Immature natural killer cell (primary cell): ENCODE data around the gene ARHGEF6. TPM values are rescaled to one million over a fixed set of nuclear protein-coding genes. Genes with fewer than 3 reads are reported as not detected.
A peak's percentile ranks its signal among the peaks of the same experiment; 100 is the strongest.

ENCODE experiments used
- DNase-seq, 3 donors: peaks; one replicate each; pipeline ENCODE4 v3.0.0; 2022; ENCODE audit warnings: mixed read lengths in 1 of 3
- H3K27ac Mint-ChIP-seq, 6 donors: one replicate each; pipeline ENCODE4 v1.8.0; 2020; ENCODE audit warnings: mixed read lengths in 6 of 6, mild to moderate bottlenecking in 5 of 6, inconsistent platforms in 4 of 6, moderate library complexity in 3 of 6
- H3K27me3 Mint-ChIP-seq, 3 donors: one replicate each; pipeline ENCODE4 v1.8.0; 2020 to 2021; ENCODE audit warnings: low read depth in 3 of 3, mild to moderate bottlenecking in 3 of 3, mixed read lengths in 3 of 3, moderate library complexity in 3 of 3, inconsistent platforms in 1 of 3
- H3K36me3 Mint-ChIP-seq, 3 donors: one replicate each; pipeline ENCODE4 v1.8.0; 2020; ENCODE audit warnings: mixed read lengths in 3 of 3, inconsistent platforms in 2 of 3, mild to moderate bottlenecking in 2 of 3
- H3K4me1 Mint-ChIP-seq, 2 donors: one replicate each; pipeline ENCODE4 v1.8.0; 2020; ENCODE audit warnings: inconsistent platforms in 2 of 2, mild to moderate bottlenecking in 2 of 2, mixed read lengths in 2 of 2, moderate library complexity in 1 of 2
- H3K4me3 Mint-ChIP-seq, 5 donors: one replicate each; pipeline ENCODE4 v1.8.0; 2020; ENCODE audit warnings: mild to moderate bottlenecking in 5 of 5, mixed read lengths in 5 of 5, inconsistent platforms in 3 of 5, moderate library complexity in 3 of 5
- H3K9me3 Mint-ChIP-seq, 6 donors: one replicate each; pipeline ENCODE4 v1.8.0; 2020; ENCODE audit warnings: mild to moderate bottlenecking in 6 of 6, mixed read lengths in 6 of 6, inconsistent platforms in 4 of 6, moderate library complexity in 3 of 6
- polyA plus RNA-seq, 3 donors: library from polyadenylated mRNA; unstranded; fragments of 300-500 nt; fragmentation: Illumina TruSeq; gene quantifications; one replicate each; pipeline ENCODE4 v1.2.3, GENCODE V29; 2021

Gene ARHGEF6
- polyA plus RNA-seq, 3 donors from 2014 or later = 48.4 to 62.0 (median 50.5) TPM

- Mint-ChIP-seq H3K4me1 (peaks cover 21 to 36% of the 10 kb centered on the region in 2 donors), H3K9me3 (no peaks in the 10 kb centered on the region), H3K27me3 (peaks cover 0 to 5% (median 3%) of the 10 kb centered on the region in 3 donors), H3K27ac (no peak overlapping the region), H3K36me3 (peaks cover 4 to 22% (median 10%) of the 10 kb centered on the region in 3 donors), H3K4me3 (no peak overlapping the region)
- no peak for DNase-seq
Measured at GRCh38 chrX:136659174-136659573, 121.6 kb downstream of the ARHGEF6 start.

- H3K4me3 Mint-ChIP-seq = no peak overlapping the region
- H3K27ac Mint-ChIP-seq = no peak overlapping the region
- DNase-seq = no peak
- H3K4me1 Mint-ChIP-seq = peaks cover 13 to 28% of the 10 kb centered on the region in 2 donors
- no peaks in the 10 kb centered on the region for H3K9me3 Mint-ChIP-seq
- peaks cover 0 to 16% (median 4%) of the 10 kb centered on the region in 3 donors for H3K36me3 Mint-ChIP-seq
- peaks cover 0 to 5% (median 3%) of the 10 kb centered on the region in 3 donors for H3K27me3 Mint-ChIP-seq
Measured at GRCh38 chrX:136658151-136658550, 122.6 kb downstream of the ARHGEF6 start.

- H3K4me1 Mint-ChIP-seq = peaks cover 0 to 14% of the 10 kb centered on the region in 2 donors
- H3K9me3 Mint-ChIP-seq = no peaks in the 10 kb centered on the region
- H3K27ac Mint-ChIP-seq = no peak overlapping the region
- no peak for DNase-seq
- H3K36me3 Mint-ChIP-seq = peaks cover 0 to 22% (median 4%) of the 10 kb centered on the region in 3 donors
- H3K27me3 Mint-ChIP-seq = peaks cover 0 to 5% (median 3%) of the 10 kb centered on the region in 3 donors
- no peak overlapping the region for H3K4me3 Mint-ChIP-seq
Measured at GRCh38 chrX:136656361-136656964, 124.3 kb downstream of the ARHGEF6 start.

- Mint-ChIP-seq H3K4me1 (peaks cover 0 to 5% of the 10 kb centered on the region in 2 donors), H3K4me3 (no peak overlapping the region), H3K9me3 (no peaks in the 10 kb centered on the region), H3K36me3 (peaks cover 0 to 15% (median 0%) of the 10 kb centered on the region in 3 donors), H3K27ac (no peak overlapping the region), H3K27me3 (peaks cover 0 to 6% (median 3%) of the 10 kb centered on the region in 3 donors)
- DNase-seq = no peak
Measured at GRCh38 chrX:136652822-136653723, 127.7 kb downstream of the ARHGEF6 start.

- Mint-ChIP-seq H3K27ac (no peak overlapping the region), H3K27me3 (peaks cover 0 to 6% (median 0%) of the 10 kb centered on the region in 3 donors), H3K36me3 (peaks cover 0 to 23% (median 0%) of the 10 kb centered on the region in 3 donors), H3K4me1 (peaks cover 0 to 7% of the 10 kb centered on the region in 2 donors), H3K9me3 (no peaks in the 10 kb centered on the region), H3K4me3 (no peak overlapping the region)
- DNase-seq = no peak
Measured at GRCh38 chrX:136650811-136651210, 129.9 kb downstream of the ARHGEF6 start.

- H3K4me3 Mint-ChIP-seq = peak within 1 kb of the TSS in 1 of 5 donors; percentile 16
- no peak within 1 kb of the TSS for H3K27ac Mint-ChIP-seq
- H3K4me1 Mint-ChIP-seq = peaks cover 9 to 15% of the 10 kb centered on the region in 2 donors
- DNase-seq = no peak
- no peaks in the 10 kb centered on the region for H3K9me3 Mint-ChIP-seq
- H3K27me3 Mint-ChIP-seq = peaks cover 0 to 2% (median 0%) of the 10 kb centered on the region in 3 donors
- H3K36me3 Mint-ChIP-seq = peaks cover 0 to 22% (median 4%) of the 10 kb centered on the region in 3 donors
Measured at GRCh38 chrX:136647677-136648360, 132.9 kb downstream of the ARHGEF6 start, which contains the start of gene CD40LG. CD40LG (plus strand) TSS chrX:136648158; CDS start chrX:136648249, 91 bp downstream.

GRCh38 chrX:136646602-136647239 lies 134.0 kb downstream of the ARHGEF6 start:
- no peaks in the 10 kb centered on the region for H3K9me3 Mint-ChIP-seq
- H3K36me3 Mint-ChIP-seq = peaks cover 0 to 17% (median 4%) of the 10 kb centered on the region in 3 donors
- no peak for DNase-seq
- no peak overlapping the region for H3K4me3 Mint-ChIP-seq
- H3K27me3 Mint-ChIP-seq = peaks cover 0 to 2% (median 0%) of the 10 kb centered on the region in 3 donors
- H3K27ac Mint-ChIP-seq = no peak overlapping the region
- H3K4me1 Mint-ChIP-seq = peaks cover 20 to 25% of the 10 kb centered on the region in 2 donors

GRCh38 chrX:136643243-136643642 lies 137.5 kb downstream of the ARHGEF6 start:
- Mint-ChIP-seq H3K4me3 (peak overlapping the region; percentile 20 to 71 (median 51)), H3K27me3 (no peaks in the 10 kb centered on the region), H3K4me1 (peaks cover 39 to 55% of the 10 kb centered on the region in 2 donors), H3K9me3 (no peaks in the 10 kb centered on the region), H3K36me3 (peaks cover 0 to 16% (median 4%) of the 10 kb centered on the region in 3 donors), H3K27ac (peak overlapping the region; percentile 17 to 73 (median 67))
- no peak for DNase-seq

GRCh38 chrX:136639506-136640176 lies 141.1 kb downstream of the ARHGEF6 start:
- Mint-ChIP-seq H3K27ac (peak overlapping the region in 3 of 6 donors; percentile 4 to 20 (median 19)), H3K4me1 (peaks cover 73 to 75% of the 10 kb centered on the region in 2 donors), H3K9me3 (no peaks in the 10 kb centered on the region), H3K27me3 (peaks cover 0 to 4% (median 2%) of the 10 kb centered on the region in 3 donors), H3K4me3 (peak overlapping the region; percentile 35 to 62 (median 50)), H3K36me3 (no peaks in the 10 kb centered on the region)
- DNase-seq = no peak

GRCh38 chrX:136636121-136636520 lies 144.6 kb downstream of the ARHGEF6 start:
- peaks cover 69 to 79% of the 10 kb centered on the region in 2 donors for H3K4me1 Mint-ChIP-seq
- peak overlapping the region in 3 of 5 donors; percentile 68 to 80 (median 75) for H3K4me3 Mint-ChIP-seq
- DNase-seq = no peak

GRCh38 chrX:136635235-136635634 lies 145.5 kb downstream of the ARHGEF6 start:
- Mint-ChIP-seq H3K36me3 (peaks cover 0 to 3% (median 0%) of the 10 kb centered on the region in 3 donors), H3K27me3 (peaks cover 0 to 7% (median 6%) of the 10 kb centered on the region in 3 donors), H3K4me3 (peak overlapping the region; percentile 64 to 80 (median 68)), H3K27ac (peak overlapping the region; percentile 78 to 84 (median 82)), H3K9me3 (no peaks in the 10 kb centered on the region), H3K4me1 (peaks cover 72 to 88% of the 10 kb centered on the region in 2 donors)
- DNase-seq = peak; percentile 58 to 60 (median 59)

More at GRCh38 chrX:136636121-136636520, 144.6 kb downstream of the ARHGEF6 start:
- Mint-ChIP-seq H3K36me3 (peaks cover 0 to 3% (median 0%) of the 10 kb centered on the region in 3 donors), H3K9me3 (no peaks in the 10 kb centered on the region), H3K27me3 (peaks cover 0 to 7% (median 6%) of the 10 kb centered on the region in 3 donors), H3K27ac (no peak overlapping the region)

GRCh38 chrX:136630881-136631280 lies 149.9 kb downstream of the ARHGEF6 start:
- H3K36me3 Mint-ChIP-seq = peaks cover 0 to 3% (median 0%) of the 10 kb centered on the region in 3 donors
- H3K4me1 Mint-ChIP-seq = peaks cover 81 to 92% of the 10 kb centered on the region in 2 donors
- no peaks in the 10 kb centered on the region for H3K9me3 Mint-ChIP-seq
- H3K27me3 Mint-ChIP-seq = peaks cover 0 to 10% (median 7%) of the 10 kb centered on the region in 3 donors
- no peak for DNase-seq
- no peak overlapping the region for H3K27ac Mint-ChIP-seq
- H3K4me3 Mint-ChIP-seq = no peak overlapping the region
